SU-DHL-6 (cell line): Measurements from ENCODE around the gene DPYSL4.

Experiments used
- CTCF ChIP-seq: fragments of 200-600 bp; sonication (generic); IDR thresholded peaks from one replicate; pipeline ENCODE4 v1.5.1; 2017; ENCODE audit warnings: antibody characterized with exemption, mild to moderate bottlenecking, low read length, moderate library complexity; ENCODE audit not compliant: insufficient read depth, poor library complexity, severe bottlenecking
- EZH2phosphoT487 ChIP-seq: fragments of 200-600 bp; sonication (generic), shearing (Covaris generic); conservative IDR thresholded peaks from 2 replicates; pipeline ENCODE4 v1.6.1; 2018; ENCODE audit warnings: mild to moderate bottlenecking, antibody characterized with exemption, low read length, moderate library complexity, mixed read lengths

- no peak for TF ChIP-seq CTCF
- no peak for TF ChIP-seq EZH2phosphoT487
These were observed 55.5 kb downstream of the DPYSL4 start for GRCh38 chr10:132242103-132242840.
